Activated CD8-positive, alpha-beta memory T cell treated with anti-CD3 and anti-CD28 coated beads, Interleukin-2, amount 50 U/mL, for 4 hours (primary cell): ENCODE measurements around the gene GFRA1.

ENCODE experiments used
- DNase-seq: peaks from one replicate; pipeline ENCODE4 v3.0.0-alpha.2; 2020

The GFRA1 gene

GRCh38 chr10:116015583-116016333 lies 257.2 kb downstream of the GFRA1 start:
- DNase-seq: no peak

- DNase-seq: no peak
Measured at GRCh38 chr10:116014871-116015582, 258.0 kb downstream of the GFRA1 start.

GRCh38 chr10:116014326-116014725 lies 258.7 kb downstream of the GFRA1 start:
- DNase-seq: no peak

GRCh38 chr10:116011929-116012328 lies 261.1 kb downstream of the GFRA1 start:
- DNase-seq: no peak

GRCh38 chr10:116007256-116007891 lies 265.6 kb downstream of the GFRA1 start:
- no peak for DNase-seq
